DND-41 (cell line): ENCODE measurements around the gene RAB26.

Experiments
- CTCF ChIP-seq: IDR thresholded peaks from 2 replicates; pipeline ENCODE4 v1.5.1; 2012; ENCODE audit warnings: borderline replicate concordance, low read length, moderate library complexity, mild to moderate bottlenecking; ENCODE audit not compliant: poor library complexity, severe bottlenecking; ENCODE audit errors: extremely low read depth
- EZH2 ChIP-seq: IDR thresholded peaks from 3 replicates; pipeline ENCODE4 v1.6.1; 2012; ENCODE audit warnings: borderline replicate concordance, low read depth, mild to moderate bottlenecking, moderate library complexity, low read length, inconsistent platforms; ENCODE audit not compliant: severe bottlenecking

GRCh38 chr16:2198283-2198682 lies 49.9 kb downstream of the RAB26 start:
- TF ChIP-seq CTCF: no peak
- TF ChIP-seq EZH2: no peak
